ENCODE results near the gene SNRPF. TPM values are rescaled to one million over a fixed set of nuclear protein-coding genes. Genes with fewer than 3 reads are reported as not detected.

Gene SNRPF
- total and polyA plus RNA-seq, 2 of the 8 experiments (the other 6 are each of a cell fraction or from before 2014, with no cell fraction given): 58.5 to 79.7 TPM

- TF ChIP-seq CHD7 (IDR thresholded peaks at IDR 0.05; ENCODE audit: insufficient replicate concordance, low read length): no peak
- no peak for TF ChIP-seq USF2 (IDR thresholded peaks at IDR 0.05; ENCODE audit: low read length)
- no peak for TF ChIP-seq SP2 (IDR thresholded peaks at IDR 0.05; ENCODE audit: low read length)
Observed at GRCh38 chr12:95829395-95829794, 29.4 kb upstream of the SNRPF start (continued).
